Stomach (tissue), 4 donors: ENCODE data around the gene CNTNAP4.

Experiments
- CTCF ChIP-seq, 7 experiments: fragments of 450-650 bp in 4 of 7; fragments of 200-600 bp in 3 of 7; sonication (generic) in 3 of 7; IDR thresholded peaks; one replicate each; pipeline ENCODE4 v1.5.1; 2016 to 2019; ENCODE audit warnings: antibody characterized with exemption in 7 of 7, control low read depth in 2 of 7, mild to moderate bottlenecking in 1 of 7
- EP300 ChIP-seq: sonication (generic); formaldehyde crosslinking; IDR thresholded peaks from one replicate; pipeline ENCODE4 v1.6.1; 2017; ENCODE audit warnings: antibody characterized with exemption
- POLR2A ChIP-seq, 4 donors: fragments of 450-650 bp; IDR thresholded peaks; one replicate each; pipeline ENCODE4 v1.6.1; 2016; ENCODE audit warnings: antibody characterized with exemption in 4 of 4, control low read depth in 2 of 4, mild to moderate bottlenecking in 1 of 4, moderate library complexity in 1 of 4
- POLR2AphosphoS5 ChIP-seq, 3 donors: sonication (generic); formaldehyde crosslinking; IDR thresholded peaks; one replicate each; pipeline ENCODE4 v1.6.1; 2016; ENCODE audit warnings: antibody characterized with exemption in 3 of 3

DNA sequence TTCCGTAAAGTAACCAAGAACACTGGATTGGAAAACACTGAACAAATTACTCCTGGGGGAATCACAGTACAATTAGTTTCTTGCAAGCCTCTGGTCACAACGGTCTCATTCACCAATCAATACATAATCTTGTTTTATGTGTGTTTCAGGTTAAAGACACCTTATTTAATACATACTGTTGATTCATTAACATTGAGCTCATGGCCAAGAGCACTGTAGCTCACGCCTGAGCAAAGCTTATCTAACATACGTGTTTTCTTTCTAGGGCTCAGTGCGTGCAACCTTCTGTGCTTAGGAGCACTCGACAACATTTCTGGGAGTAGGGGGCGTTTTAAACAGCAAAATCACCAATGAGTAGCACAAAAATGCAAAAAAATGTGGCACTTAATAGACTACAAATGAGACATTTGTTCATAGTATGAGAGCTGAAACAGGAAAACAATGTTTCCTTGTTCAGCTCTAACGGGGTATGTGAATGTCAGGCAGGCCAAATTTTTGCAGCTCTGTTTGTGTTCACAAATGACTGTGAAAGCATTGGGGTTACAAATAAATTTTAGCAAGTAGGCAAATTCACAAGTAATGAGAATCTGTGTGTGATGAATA lies 206.2 kb downstream of the CNTNAP4 start:
- TF ChIP-seq POLR2AphosphoS5 (IDR thresholded peaks at IDR 0.05) = no peak
- no peak for TF ChIP-seq CTCF (IDR thresholded peaks at IDR 0.05)
- no peak for TF ChIP-seq POLR2A (IDR thresholded peaks at IDR 0.05)
- no peak for TF ChIP-seq EP300
